ENCODE measurements around the gene GJB4. TPM values are rescaled to one million over a fixed set of nuclear protein-coding genes. Genes with fewer than 3 reads are reported as not detected.
"Not testable (repeated sequence)": the region's sequence is repeated elsewhere in the genome, so short reads cannot be mapped to it uniquely, and the experiment has no call there.

GJB4 gene
- polyA plus RNA-seq (ENCODE audit: insufficient read depth in 1 of 5, insufficient read length in 5 of 5, low replicate concordance in 1 of 5) = under 1 TPM in 3 of 5 donors, not detected in 2; 0.05 to 0.09 (median 0.07) TPM
- long read RNA-seq, donor 1 = 0 reads
- long read RNA-seq, donor 2 = 0 reads
- long read RNA-seq, donor 3 = 0 reads
- long read RNA-seq, donor 4 = 0 reads
- long read RNA-seq, donor 5 = 0 reads
- long read RNA-seq, donor 6 = 0 reads
- long read RNA-seq, donor 7 = 0 reads
- long read RNA-seq, donor 8 = 0 reads

GRCh38 chr1:34759503-34760357, at the start of gene GJB4:
Gene GJB4 (plus strand): TSS chr1:34759740. CDS start chr1:34761255, 1,515 bp downstream.
- no peak for DNase-seq

GRCh38 chr1:34710812-34711211, 48.7 kb upstream of the GJB4 start:
- no peak for DNase-seq

- DNase-seq = no peak
Measured at GRCh38 chr1:34711485-34711884, 48.1 kb upstream of the GJB4 start.

- no peak for DNase-seq
Measured at GRCh38 chr1:34712007-34712688, 47.4 kb upstream of the GJB4 start.

GRCh38 chr1:34713443-34713842, 46.1 kb upstream of the GJB4 start:
- DNase-seq = no peak

- DNase-seq = no peak
Measured at GRCh38 chr1:34714386-34714785, 45.2 kb upstream of the GJB4 start.

GRCh38 chr1:34715139-34715538, 44.4 kb upstream of the GJB4 start:
- no peak for DNase-seq

- no peak for DNase-seq
Measured at GRCh38 chr1:34721241-34721640, 38.3 kb upstream of the GJB4 start.

GRCh38 chr1:34721646-34722355, 37.7 kb upstream of the GJB4 start:
- DNase-seq = no peak

- no peak for DNase-seq
Measured at GRCh38 chr1:34726861-34727260, 32.7 kb upstream of the GJB4 start.

- DNase-seq = no peak
Measured at GRCh38 chr1:34730485-34730884, 29.1 kb upstream of the GJB4 start.

- DNase-seq = not testable (repeated sequence)
Measured at GRCh38 chr1:34732831-34733230, 26.7 kb upstream of the GJB4 start.

GRCh38 chr1:34736692-34737091, 22.8 kb upstream of the GJB4 start:
- DNase-seq = no peak

- not testable (repeated sequence) for DNase-seq
Measured at GRCh38 chr1:34737236-34737635, 22.3 kb upstream of the GJB4 start.

GRCh38 chr1:34739613-34740012, 19.9 kb upstream of the GJB4 start:
- no peak for DNase-seq

- no peak for DNase-seq
Measured at GRCh38 chr1:34740161-34740868, 19.2 kb upstream of the GJB4 start.

GRCh38 chr1:34742667-34743270, 16.8 kb upstream of the GJB4 start:
- DNase-seq = peak; percentile 30 to 51

- DNase-seq = no peak
Measured at GRCh38 chr1:34743775-34744174, 15.8 kb upstream of the GJB4 start.

GRCh38 chr1:34744851-34745250, 14.7 kb upstream of the GJB4 start:
- DNase-seq = no peak

GRCh38 chr1:34745666-34746065, 13.9 kb upstream of the GJB4 start:
- no peak for DNase-seq

- no peak for DNase-seq
Measured at GRCh38 chr1:34746101-34746500, 13.4 kb upstream of the GJB4 start.
